HepG2 (cell line): ENCODE measurements around the gene GAS2. TPM values are rescaled to one million over a fixed set of nuclear protein-coding genes. Genes with fewer than 3 reads are reported as not detected.
A peak's percentile ranks its signal among the peaks of the same experiment; 100 is the strongest.

Experiments
- CHCHD3 ChIP-seq: sonication (generic); formaldehyde crosslinking; IDR thresholded peaks from 2 replicates; pipeline ENCODE4 v1.8.0; 2022; ENCODE audit warnings: mild to moderate bottlenecking, missing genetic modification reagents, moderate library complexity
- HMG20A ChIP-seq: IDR thresholded peaks from 2 replicates; pipeline ENCODE4 v1.6.1; 2016; ENCODE audit warnings: borderline replicate concordance
- HMG20B ChIP-seq: conservative IDR thresholded peaks from 2 replicates; pipeline ENCODE4 v1.6.1; 2016; ENCODE audit warnings: missing genetic modification reagents, missing compliant biosample characterization
- NCOA5 ChIP-seq: sonication (generic); formaldehyde crosslinking; IDR thresholded peaks from 2 replicates; pipeline ENCODE4 v1.4.0; 2020; ENCODE audit warnings: missing genetic modification reagents
- SETDB1 ChIP-seq: sonication (generic); formaldehyde crosslinking; IDR thresholded peaks from 2 replicates; pipeline ENCODE4 v1.5.1; 2020; ENCODE audit warnings: missing genetic modification reagents, mild to moderate bottlenecking, borderline replicate concordance
- TBP ChIP-seq: sonication (generic); formaldehyde crosslinking; IDR thresholded peaks from 2 replicates; pipeline ENCODE4 v1.5.0; 2020; ENCODE audit warnings: missing genetic modification reagents
- ZFX ChIP-seq: sonication (generic); formaldehyde crosslinking; IDR thresholded peaks from 2 replicates; pipeline ENCODE4 v1.4.0; 2020; ENCODE audit warnings: mild to moderate bottlenecking, low read depth, missing genetic modification reagents, moderate library complexity
- ZNF20 ChIP-seq: sonication (generic); formaldehyde crosslinking; IDR thresholded peaks from 2 replicates; pipeline ENCODE4 v1.4.0; 2020; ENCODE audit warnings: mild to moderate bottlenecking, moderate library complexity, missing genetic modification reagents
- ZNF256 ChIP-seq: sonication (generic); formaldehyde crosslinking; conservative IDR thresholded peaks from 2 replicates; pipeline ENCODE4 v1.4.0; 2020; ENCODE audit warnings: missing genetic modification reagents
- ZNF263 ChIP-seq: sonication (generic); formaldehyde crosslinking; IDR thresholded peaks from 2 replicates; pipeline ENCODE4 v1.4.0; 2020; ENCODE audit warnings: missing genetic modification reagents
- ZNF335 ChIP-seq: sonication (generic); formaldehyde crosslinking; IDR thresholded peaks from 2 replicates; pipeline ENCODE4 v1.4.0; 2020; ENCODE audit warnings: missing genetic modification reagents
- ZNF354B ChIP-seq: sonication (generic); formaldehyde crosslinking; IDR thresholded peaks from 2 replicates; pipeline ENCODE4 v1.8.0; 2022; ENCODE audit warnings: mild to moderate bottlenecking, missing genetic modification reagents
- ZNF570 ChIP-seq: sonication (generic); formaldehyde crosslinking; IDR thresholded peaks from 2 replicates; pipeline ENCODE4 v1.4.0; 2020; ENCODE audit warnings: mild to moderate bottlenecking, missing genetic modification reagents, borderline replicate concordance
- ZNF614 ChIP-seq: IDR thresholded peaks from 2 replicates; pipeline ENCODE4 v1.6.1; 2018; ENCODE audit warnings: missing biosample characterization, missing genetic modification reagents, inconsistent platforms, borderline replicate concordance
- polyA plus RNA-seq, 8 experiments: library from polyadenylated mRNA; depleted of rRNA in 3 of 8; stranded (reverse) in 7 of 8; unstranded in 1 of 8; fragments of >200 nt; fragmentation: Illumina TruSeq in 4 of 8; extraction: Trizol in 4 of 8; gene quantifications; 2 replicates each; pipeline versions ENCODE4 v1.2.1 to v1.2.3, GENCODE V29; 2011 to 2016; ENCODE audit warnings: low read depth in 4 of 8, missing spikeins in 1 of 8, mixed read lengths in 1 of 8; ENCODE audit not compliant: insufficient read depth in 1 of 8
- total RNA-seq, 5 experiments: library from RNA; depleted of rRNA; stranded (reverse); fragments of >200 nt; fragmentation: Illumina TruSeq; extraction: Trizol; gene quantifications; 2 replicates each; pipeline ENCODE4 v1.2.3, GENCODE V29; 2016; ENCODE audit warnings: low read depth in 1 of 5
- TF ChIP-seq, protein P1 (sequence below): sonication (generic); formaldehyde crosslinking; IDR thresholded peaks from 2 replicates; pipeline ENCODE4 v1.4.0; 2020; ENCODE audit warnings: missing genetic modification reagents
- TF ChIP-seq, protein P2 (sequence below): sonication (generic); formaldehyde crosslinking; conservative IDR thresholded peaks from 2 replicates; pipeline ENCODE4 v1.4.0; 2020; ENCODE audit warnings: missing genetic modification reagents
- TF ChIP-seq, protein P3 (sequence below): sonication (generic); formaldehyde crosslinking; IDR thresholded peaks from 2 replicates; pipeline ENCODE4 v1.8.0; 2022; ENCODE audit warnings: mild to moderate bottlenecking, missing genetic modification reagents; ENCODE audit not compliant: insufficient replicate concordance
- TF ChIP-seq, protein P4 (sequence below): sonication (generic); formaldehyde crosslinking; IDR thresholded peaks from 2 replicates; pipeline ENCODE4 v1.9.0; 2021; ENCODE audit warnings: mild to moderate bottlenecking, missing genetic modification reagents
- TF ChIP-seq, protein P5 (sequence below): IDR thresholded peaks from 2 replicates; pipeline ENCODE4 v1.6.1; 2016

Gene GAS2
- total and polyA plus RNA-seq, 2 of the 13 experiments (the other 11 are each of a cell fraction or from before 2014, with no cell fraction given), result 26.0 to 85.1 TPM

DNA sequence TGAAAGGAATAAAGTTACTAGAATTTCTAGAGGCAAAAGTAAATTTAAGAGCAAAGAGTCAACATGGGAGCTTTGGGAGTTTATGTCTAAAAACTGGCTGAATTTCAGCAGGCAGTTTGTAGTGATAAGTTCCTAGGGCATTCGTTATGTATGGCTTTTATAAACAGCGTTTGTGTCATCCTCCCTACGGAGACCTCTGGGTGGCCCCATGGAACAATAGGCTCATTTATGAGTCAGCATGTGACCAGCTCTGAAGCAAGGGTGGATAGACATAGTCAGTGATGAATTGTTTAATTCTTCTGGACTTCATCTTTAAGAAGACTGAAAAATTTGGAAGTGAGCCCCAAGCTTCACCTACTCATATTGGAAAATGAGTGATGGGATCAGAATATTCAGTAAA, 126.1 kb downstream of the GAS2 start (continued):
- TF ChIP-seq, protein P1, sequence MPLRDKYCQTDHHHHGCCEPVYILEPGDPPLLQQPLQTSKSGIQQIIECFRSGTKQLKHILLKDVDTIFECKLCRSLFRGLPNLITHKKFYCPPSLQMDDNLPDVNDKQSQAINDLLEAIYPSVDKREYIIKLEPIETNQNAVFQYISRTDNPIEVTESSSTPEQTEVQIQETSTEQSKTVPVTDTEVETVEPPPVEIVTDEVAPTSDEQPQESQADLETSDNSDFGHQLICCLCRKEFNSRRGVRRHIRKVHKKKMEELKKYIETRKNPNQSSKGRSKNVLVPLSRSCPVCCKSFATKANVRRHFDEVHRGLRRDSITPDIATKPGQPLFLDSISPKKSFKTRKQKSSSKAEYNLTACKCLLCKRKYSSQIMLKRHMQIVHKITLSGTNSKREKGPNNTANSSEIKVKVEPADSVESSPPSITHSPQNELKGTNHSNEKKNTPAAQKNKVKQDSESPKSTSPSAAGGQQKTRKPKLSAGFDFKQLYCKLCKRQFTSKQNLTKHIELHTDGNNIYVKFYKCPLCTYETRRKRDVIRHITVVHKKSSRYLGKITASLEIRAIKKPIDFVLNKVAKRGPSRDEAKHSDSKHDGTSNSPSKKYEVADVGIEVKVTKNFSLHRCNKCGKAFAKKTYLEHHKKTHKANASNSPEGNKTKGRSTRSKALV (CRISPR knock-in tag), result no peak
- TF ChIP-seq ZNF354B (CRISPR knock-in tag) (no peak), ZNF335 (0 out of 2 replicates have a peak, but pooled peaks have one; percentile 49), TBP (CRISPR knock-in tag) (no peak), CHCHD3 (CRISPR knock-in tag) (no peak), SETDB1 (no peak), ZNF256 (CRISPR knock-in tag) (no peak), NCOA5 (no peak), ZNF570 (CRISPR knock-in tag) (no peak), ZNF263 (CRISPR knock-in tag) (no peak), ZFX (no peak), HMG20B (no peak), ZNF20 (CRISPR knock-in tag) (no peak), HMG20A (peak; percentile 36; the same call in 1 of the 2 replicates), ZNF614 (peak; percentile 64; the same call in 1 of the 2 replicates)
- TF ChIP-seq, protein P2, sequence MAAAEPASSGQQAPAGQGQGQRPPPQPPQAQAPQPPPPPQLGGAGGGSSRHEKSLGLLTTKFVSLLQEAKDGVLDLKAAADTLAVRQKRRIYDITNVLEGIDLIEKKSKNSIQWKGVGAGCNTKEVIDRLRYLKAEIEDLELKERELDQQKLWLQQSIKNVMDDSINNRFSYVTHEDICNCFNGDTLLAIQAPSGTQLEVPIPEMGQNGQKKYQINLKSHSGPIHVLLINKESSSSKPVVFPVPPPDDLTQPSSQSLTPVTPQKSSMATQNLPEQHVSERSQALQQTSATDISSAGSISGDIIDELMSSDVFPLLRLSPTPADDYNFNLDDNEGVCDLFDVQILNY (CRISPR knock-in tag), result no peak
- TF ChIP-seq, protein P3, sequence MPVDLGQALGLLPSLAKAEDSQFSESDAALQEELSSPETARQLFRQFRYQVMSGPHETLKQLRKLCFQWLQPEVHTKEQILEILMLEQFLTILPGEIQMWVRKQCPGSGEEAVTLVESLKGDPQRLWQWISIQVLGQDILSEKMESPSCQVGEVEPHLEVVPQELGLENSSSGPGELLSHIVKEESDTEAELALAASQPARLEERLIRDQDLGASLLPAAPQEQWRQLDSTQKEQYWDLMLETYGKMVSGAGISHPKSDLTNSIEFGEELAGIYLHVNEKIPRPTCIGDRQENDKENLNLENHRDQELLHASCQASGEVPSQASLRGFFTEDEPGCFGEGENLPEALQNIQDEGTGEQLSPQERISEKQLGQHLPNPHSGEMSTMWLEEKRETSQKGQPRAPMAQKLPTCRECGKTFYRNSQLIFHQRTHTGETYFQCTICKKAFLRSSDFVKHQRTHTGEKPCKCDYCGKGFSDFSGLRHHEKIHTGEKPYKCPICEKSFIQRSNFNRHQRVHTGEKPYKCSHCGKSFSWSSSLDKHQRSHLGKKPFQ (CRISPR knock-in tag), result no peak
- TF ChIP-seq, protein P4, sequence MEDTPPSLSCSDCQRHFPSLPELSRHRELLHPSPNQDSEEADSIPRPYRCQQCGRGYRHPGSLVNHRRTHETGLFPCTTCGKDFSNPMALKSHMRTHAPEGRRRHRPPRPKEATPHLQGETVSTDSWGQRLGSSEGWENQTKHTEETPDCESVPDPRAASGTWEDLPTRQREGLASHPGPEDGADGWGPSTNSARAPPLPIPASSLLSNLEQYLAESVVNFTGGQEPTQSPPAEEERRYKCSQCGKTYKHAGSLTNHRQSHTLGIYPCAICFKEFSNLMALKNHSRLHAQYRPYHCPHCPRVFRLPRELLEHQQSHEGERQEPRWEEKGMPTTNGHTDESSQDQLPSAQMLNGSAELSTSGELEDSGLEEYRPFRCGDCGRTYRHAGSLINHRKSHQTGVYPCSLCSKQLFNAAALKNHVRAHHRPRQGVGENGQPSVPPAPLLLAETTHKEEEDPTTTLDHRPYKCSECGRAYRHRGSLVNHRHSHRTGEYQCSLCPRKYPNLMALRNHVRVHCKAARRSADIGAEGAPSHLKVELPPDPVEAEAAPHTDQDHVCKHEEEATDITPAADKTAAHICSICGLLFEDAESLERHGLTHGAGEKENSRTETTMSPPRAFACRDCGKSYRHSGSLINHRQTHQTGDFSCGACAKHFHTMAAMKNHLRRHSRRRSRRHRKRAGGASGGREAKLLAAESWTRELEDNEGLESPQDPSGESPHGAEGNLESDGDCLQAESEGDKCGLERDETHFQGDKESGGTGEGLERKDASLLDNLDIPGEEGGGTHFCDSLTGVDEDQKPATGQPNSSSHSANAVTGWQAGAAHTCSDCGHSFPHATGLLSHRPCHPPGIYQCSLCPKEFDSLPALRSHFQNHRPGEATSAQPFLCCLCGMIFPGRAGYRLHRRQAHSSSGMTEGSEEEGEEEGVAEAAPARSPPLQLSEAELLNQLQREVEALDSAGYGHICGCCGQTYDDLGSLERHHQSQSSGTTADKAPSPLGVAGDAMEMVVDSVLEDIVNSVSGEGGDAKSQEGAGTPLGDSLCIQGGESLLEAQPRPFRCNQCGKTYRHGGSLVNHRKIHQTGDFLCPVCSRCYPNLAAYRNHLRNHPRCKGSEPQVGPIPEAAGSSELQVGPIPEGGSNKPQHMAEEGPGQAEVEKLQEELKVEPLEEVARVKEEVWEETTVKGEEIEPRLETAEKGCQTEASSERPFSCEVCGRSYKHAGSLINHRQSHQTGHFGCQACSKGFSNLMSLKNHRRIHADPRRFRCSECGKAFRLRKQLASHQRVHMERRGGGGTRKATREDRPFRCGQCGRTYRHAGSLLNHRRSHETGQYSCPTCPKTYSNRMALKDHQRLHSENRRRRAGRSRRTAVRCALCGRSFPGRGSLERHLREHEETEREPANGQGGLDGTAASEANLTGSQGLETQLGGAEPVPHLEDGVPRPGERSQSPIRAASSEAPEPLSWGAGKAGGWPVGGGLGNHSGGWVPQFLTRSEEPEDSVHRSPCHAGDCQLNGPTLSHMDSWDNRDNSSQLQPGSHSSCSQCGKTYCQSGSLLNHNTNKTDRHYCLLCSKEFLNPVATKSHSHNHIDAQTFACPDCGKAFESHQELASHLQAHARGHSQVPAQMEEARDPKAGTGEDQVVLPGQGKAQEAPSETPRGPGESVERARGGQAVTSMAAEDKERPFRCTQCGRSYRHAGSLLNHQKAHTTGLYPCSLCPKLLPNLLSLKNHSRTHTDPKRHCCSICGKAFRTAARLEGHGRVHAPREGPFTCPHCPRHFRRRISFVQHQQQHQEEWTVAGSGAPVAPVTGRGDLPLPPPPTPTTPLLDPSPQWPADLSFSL (CRISPR knock-in tag), result no peak
- TF ChIP-seq, protein P5, sequence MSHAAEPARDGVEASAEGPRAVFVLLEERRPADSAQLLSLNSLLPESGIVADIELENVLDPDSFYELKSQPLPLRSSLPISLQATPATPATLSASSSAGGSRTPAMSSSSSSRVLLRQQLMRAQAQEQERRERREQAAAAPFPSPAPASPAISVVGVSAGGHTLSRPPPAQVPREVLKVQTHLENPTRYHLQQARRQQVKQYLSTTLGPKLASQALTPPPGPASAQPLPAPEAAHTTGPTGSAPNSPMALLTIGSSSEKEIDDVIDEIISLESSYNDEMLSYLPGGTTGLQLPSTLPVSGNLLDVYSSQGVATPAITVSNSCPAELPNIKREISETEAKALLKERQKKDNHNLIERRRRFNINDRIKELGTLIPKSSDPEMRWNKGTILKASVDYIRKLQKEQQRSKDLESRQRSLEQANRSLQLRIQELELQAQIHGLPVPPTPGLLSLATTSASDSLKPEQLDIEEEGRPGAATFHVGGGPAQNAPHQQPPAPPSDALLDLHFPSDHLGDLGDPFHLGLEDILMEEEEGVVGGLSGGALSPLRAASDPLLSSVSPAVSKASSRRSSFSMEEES (CRISPR knock-in tag), result peak; percentile 88
